Cerebellar cortex (tissue), 1 donor: ENCODE results near the gene HRG.
"Not testable (repeated sequence)": the region's sequence is repeated elsewhere in the genome, so short reads cannot be mapped to it uniquely, and the experiment has no call there.

Source experiments
- DNase-seq: peaks from one replicate; pipeline ENCODE4 v3.0.0-alpha.2; 2015; ENCODE audit warnings: low spot score

HRG gene

DNA sequence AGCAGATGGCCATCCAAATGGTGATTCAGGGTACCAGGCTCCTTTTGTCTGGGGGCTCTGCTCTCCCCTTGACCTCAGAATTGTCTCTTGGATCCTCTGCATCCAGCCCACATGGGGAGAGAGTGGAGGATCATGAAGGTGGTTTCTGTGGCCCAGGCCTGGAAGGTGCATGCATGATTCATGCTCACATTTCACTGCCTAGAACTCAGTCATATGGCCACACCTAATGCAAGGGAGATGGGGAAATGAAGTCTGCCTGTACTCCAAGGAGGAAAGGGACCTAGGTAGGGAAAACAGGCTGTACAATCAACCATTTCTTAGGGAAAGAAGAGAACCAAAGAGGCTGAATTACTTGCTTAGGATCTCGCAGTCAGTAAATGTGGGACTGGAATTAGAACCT, 15.1 kb downstream of the HRG start:
- no peak for DNase-seq

DNA sequence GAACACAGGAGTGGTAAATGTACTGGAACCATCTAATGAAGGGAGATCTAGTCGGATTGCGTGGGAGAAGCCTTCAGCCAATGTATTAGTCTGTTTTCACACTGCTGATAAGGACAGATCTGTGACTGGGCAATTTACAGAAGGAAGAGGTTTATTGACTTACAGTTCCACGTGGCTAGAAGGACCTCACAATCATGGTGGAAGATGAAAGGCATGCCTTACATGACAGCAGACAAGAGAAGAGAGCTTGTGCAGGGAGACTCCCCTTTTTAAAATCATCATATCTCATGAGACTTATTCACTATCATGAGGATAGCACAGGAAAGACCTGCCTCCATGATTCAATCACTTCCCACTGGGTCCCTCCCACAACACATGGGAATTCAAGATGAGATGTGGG, 17.0 kb downstream of the HRG start:
- DNase-seq = no peak

DNA sequence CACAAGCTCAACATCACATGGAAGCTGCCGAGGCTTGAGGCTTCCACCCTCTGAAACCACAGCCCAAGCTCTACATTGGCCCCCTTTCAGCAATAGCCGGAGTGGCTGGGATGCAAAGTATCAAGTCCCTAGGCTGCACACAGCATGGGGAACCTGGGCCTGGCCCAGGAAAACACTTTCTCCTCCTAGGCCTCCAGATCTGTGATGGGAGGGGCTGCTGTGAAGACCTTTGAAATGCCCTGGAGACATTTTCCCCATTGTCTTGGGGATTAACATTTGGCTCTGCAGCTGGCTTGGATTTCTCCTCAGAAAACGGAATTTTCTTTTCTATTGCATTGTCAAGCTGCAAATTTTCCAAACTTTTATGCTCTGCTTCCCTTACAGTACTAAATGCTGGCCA, 18.2 kb downstream of the HRG start:
- no peak for DNase-seq

DNA sequence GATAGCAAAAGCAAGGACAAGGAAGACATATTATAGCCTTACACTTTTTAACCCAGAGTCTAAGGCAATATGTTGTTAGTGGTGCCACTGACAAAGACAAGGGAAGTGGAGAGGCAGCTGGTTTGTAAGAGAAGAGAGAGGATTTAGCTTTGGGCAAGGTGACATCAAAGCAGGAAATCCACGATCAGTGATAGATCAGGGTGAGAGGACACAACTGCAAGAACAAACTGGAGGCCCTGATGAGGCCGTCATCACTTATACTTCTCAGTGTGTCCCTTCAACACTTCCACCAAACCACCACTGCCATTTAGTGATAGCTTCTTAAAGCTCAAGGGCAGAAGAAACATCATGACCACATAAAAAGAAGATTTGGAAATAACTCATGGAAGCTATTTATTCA, 20.7 kb downstream of the HRG start:
- DNase-seq = not testable (repeated sequence)

DNA sequence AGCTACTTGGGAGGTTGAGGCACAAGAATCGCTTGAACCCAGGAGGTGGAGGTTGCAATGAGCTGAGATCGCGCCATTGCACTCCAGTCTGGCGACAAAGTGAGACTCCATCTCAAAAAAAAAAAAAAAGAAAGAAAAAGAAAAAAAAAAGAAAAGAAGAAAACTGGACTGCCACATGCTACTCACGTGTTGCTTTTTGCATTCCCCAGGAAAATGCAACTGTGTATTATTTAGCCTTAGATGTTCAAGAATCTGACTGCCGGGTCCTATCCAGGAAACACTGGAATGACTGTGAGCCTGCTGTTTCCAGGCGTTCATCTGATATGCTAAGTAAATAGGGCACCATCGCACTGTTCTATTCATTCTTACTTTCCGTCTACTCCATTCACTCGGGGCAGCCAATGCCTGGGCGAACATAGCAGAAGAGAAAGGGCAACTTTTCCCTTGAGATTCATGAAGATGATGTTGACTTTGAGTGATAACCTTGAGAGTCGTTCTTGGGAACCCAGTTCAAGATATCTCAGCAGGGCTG, 21.4 kb downstream of the HRG start:
- DNase-seq = no peak

DNA sequence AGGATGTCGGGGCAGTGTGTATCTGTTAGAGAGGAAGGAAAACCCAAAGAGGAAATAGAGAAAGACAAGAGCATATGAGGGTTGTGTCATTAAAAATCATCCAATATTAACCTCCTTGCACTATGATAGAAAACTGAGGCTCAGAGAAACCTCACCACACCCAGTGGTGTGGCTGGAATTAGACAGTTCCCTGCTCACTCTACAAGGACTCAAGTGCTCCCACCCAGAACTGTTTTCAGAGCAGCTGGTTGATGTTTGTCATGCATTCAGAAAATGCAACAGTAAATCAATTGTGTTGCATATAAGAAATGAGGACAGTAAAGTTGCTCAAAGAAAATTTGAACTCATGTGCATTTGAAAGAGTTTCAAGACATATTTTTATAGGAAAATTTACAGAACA, 24.5 kb downstream of the HRG start:
- DNase-seq = not testable (repeated sequence)

DNA sequence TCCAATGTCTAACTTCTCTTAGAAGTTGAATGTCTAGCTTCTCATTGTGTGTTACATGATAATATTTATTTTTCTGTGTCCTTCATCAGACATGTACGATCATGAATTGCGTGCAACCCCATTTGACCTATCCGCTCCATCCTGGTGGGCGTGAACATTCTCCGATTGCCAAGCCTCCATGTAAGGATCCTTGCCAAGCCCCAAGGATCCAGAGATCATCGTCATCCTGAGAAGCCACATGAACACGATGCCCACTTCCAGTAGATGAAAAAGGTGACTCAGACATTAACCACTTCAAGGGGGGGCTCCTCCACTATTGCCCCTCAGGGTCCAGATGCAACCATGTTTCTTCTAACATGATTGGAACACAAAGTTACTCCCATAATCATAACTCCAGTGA, 25.9 kb downstream of the HRG start:
- no peak for DNase-seq

DNA sequence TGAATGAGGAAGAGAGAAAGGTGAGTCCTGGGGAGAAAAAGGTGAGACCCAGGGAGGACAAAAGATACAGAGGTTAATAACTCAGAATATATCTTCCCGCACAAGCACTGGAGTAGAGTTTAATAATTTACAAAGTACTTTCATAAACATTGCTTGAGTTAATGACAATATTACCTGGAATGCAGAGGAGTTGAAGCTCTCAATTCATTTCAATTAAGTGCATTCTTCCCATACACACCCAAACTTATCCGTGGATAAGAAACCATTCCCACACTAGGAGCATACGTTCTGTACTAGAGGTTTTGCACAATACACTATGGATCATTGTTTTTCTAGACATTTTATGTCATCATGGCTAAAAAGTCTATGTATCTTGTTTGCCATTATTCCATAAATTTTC, 28.0 kb downstream of the HRG start:
- no peak for DNase-seq

DNA sequence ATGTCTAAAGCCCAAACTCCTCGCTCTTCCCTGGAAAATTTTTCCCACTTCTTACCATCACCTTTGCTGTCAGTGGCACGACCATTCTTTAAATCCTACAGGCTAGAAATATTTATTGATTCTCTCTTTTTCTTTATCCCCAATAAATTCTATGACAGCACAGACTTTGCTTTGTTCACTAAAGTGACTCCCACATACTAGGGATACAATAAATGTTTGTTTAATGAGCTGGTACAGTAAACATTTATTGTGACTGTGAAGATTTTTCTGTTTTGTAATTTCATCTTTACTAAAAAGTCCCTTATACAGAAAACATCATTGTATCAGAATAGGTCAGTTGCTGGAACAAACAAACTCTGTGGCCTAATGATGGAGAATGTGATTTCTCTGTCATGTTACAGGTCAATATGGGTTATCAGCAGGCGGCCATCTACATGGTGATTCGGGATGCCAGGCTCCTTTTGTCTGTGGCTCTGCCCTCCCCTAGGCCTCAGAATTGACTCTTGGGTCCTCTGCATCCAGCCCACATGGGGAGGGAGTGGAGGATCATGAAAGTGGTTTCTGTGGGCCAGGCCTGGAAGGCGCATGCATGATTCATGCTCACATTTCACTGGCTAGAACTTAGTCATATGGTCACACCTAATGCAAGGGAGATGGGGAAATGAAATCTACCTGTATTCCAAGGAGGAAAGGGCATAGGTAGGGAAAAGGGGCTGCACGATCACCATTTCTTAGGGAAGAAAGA, 28.6 kb downstream of the HRG start:
- DNase-seq = no peak

DNA sequence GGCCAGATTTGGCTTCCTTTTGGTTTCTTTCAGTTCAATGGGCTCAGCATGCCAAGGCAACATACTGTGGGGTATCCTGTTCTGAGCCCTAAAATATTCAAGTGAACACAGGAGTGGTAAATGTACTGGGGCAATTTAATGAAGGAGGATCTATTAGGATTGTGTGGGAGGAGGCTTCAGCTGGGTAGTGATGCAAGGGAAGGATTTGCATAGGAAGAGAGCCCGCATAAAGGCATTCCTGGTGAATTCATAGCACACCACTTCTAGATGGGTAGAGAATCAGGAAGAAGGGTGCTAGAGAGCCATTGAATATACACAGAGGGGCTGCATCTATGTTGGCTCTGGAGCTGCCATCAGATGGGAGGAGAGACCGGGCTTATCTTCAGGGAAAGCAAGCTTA, 30.7 kb downstream of the HRG start:
- DNase-seq = no peak

DNA sequence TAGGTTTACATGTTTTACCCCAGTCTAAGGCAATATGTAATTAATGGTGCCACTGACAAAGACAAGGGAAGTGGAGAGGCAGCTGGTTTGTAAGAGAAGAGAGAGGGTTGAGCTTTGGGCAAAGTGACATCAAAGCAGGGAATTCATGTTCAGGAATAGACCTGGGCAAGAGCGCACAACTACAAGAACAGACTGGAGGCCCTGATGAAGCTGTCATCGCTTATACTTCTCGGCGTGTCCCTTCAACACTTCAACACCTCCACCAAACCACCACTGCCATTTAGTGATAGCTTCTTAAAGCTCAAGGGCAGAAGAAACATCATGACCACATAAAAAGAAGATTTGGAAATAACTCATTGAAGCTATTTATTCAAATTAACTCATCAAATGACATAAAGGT, 31.7 kb downstream of the HRG start:
- DNase-seq = no peak

DNA sequence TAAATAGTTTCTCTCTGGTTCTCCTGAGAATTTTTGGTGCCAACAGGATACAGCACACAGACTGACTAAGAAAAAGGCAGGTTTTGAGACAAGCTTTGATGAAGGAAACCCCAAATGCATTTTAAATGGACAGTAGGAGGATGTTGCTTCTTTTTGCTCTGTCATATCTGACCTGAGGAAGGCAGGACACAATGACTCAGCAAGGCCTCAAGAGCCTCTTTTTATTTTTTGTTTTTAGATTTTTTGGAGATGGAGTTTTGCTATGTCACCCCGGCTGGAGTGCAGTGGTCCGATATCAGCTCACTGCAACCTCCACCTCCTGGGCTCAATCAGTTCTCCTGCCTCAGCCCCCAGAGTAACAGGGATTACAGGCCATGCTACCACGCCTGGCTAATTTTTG, 34.5 kb downstream of the HRG start:
- no peak for DNase-seq

DNA sequence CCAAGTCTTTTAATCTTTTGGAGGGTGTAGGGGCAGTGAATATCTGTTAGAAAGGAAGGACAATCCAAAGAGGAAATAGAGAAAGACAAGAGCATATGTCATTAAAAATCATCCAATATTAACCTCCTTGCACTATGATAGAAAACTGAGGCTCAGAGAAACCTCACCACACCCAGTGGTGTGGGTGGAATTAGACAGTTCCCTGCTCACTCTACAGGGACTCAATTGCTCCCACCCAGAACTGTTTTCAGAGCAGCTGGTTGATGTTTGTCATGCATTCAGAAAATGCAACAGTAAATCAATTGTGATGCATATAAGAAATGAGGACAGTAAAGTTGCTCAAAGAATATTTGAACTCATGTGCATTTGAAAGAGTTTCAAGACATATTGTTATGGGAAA, 36.6 kb downstream of the HRG start:
- not testable (repeated sequence) for DNase-seq

DNA sequence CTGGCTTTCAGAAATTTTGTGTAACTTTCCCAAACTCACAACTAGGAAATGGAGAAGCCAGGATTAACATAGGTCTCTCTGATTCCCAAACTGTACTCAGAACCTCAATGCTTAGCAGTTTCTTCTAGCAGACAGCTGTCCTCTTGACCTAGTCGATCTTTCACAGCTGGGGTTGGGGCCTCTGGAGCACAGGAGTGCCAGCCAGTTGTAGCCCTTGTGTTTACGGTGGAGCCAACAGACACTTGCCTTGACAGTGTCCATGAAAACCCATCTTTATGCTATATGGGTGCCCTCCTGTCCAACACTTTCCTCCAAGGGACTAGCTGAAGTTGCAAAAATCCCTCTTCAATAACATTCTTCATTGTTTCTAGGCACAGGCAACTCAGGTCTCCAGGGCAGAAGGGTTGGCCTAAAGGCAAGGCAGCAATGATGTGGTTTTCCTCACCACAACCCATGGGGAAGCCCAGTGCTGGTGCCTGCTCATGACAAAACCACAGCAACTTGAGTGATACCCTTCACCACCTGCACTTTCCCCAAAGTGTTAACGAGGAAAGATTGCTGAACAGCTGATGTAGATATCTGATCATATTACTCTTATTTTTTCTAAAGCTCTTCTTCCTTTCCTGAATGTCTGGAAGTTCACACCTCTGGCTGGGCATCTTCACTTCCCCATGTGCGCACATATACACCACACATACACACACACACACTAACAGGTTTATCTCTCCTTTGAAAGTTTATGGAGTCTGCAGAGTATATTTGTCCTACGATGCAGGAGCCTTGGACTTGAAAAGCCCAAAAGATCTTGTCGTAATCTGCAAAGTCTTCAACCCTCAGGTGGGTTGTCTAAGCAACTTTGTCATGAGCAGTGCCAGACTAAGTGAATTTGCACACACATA, 40.3 kb downstream of the HRG start:
- no peak for DNase-seq

DNA sequence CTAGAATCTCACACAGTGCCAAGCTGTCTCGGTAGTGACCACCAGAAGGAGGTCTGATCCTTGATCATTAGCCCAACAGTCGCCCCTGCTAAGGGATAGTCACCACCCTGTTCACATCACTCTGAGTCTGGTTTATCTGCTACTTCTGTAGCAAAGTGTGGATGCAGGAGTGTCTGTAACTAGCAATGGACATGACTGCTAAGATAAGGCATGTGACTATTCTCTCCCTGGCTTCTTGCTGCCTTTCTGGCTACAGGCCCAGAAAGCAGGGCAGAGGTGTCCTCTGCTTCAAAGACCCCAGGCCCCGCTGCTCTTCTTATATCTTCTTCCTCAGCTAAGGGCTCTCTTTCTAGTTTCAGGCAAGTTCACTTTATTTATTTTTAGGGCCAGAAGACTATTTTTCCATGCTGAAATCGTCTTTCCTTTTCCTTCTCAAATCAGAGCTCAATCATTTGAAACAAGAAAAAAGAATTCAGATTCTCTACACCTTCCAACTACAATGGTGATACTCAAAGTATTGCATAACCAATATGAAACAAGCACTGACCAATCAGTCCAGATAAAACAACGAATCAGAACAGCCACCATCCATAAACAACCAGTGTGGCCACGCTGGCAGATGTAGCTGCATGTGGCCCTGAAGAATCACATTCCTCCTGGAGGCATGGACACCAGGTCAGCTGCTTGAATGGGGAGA, 43.3 kb downstream of the HRG start:
- DNase-seq = no peak

DNA sequence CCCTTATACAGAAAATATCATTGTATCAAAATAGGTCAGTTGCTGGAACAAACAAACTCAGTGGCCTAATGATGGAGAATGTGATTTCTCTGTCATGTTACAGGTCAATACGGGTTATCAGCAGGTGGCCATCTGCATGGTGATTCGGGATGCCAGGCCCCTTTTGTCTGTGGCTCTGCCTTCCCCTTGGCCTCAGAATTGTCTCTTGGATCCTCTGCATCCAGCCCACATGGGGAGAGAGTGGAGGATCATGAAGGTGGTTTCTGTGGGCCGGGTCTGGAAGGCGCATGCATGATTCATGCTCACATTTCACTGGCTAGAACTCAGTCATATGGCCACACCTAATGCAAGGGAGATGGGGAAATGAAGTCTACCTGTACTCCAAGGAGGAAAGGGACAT, 44.9 kb downstream of the HRG start:
- not testable (repeated sequence) for DNase-seq

DNA sequence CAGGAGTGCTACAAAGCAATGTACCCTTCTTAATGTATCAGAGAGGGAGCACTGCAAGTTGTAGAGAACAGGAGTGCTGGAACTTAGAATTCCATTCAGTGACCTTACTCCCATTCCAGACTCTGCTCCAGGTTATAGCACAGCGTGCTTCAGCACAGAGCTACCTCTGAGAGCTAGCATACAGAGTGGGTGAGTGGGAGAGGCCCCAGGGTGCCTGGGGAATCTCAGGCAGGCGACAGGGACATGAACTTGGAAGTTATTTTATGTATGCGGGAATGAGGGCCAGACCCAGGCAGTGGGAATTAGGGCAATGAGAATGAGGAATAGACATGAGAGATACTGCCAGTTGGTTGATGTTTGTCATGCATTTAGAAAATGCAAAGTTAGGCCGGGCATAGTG, 47.7 kb downstream of the HRG start:
- DNase-seq = no peak

DNA sequence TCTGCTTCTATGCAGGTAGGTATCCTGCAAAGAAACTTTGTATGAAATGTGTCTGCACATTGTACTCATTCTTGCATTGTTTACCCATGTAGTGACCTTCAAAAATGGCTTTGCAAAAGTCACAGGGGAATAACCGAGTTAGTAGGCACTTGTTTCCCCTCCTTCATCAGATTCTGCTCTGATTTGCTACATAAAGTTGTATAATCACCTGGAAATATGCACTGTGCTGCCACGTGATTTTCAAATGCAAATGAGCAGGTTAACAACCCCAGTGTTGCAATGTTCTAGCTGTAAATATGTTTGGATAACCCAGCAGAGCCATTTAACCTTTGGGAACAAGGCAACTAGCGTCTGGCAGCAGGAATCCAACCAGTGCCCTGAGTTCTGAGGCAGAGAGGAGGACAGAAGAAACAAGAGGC, 51.2 kb downstream of the HRG start, which contains the start of gene KNG1:
KNG1 (plus strand) TSS at position 321 of the 419 bp plus-strand sequence. CDS start 184 bp downstream, outside the sequence.
- DNase-seq = no peak

DNA sequence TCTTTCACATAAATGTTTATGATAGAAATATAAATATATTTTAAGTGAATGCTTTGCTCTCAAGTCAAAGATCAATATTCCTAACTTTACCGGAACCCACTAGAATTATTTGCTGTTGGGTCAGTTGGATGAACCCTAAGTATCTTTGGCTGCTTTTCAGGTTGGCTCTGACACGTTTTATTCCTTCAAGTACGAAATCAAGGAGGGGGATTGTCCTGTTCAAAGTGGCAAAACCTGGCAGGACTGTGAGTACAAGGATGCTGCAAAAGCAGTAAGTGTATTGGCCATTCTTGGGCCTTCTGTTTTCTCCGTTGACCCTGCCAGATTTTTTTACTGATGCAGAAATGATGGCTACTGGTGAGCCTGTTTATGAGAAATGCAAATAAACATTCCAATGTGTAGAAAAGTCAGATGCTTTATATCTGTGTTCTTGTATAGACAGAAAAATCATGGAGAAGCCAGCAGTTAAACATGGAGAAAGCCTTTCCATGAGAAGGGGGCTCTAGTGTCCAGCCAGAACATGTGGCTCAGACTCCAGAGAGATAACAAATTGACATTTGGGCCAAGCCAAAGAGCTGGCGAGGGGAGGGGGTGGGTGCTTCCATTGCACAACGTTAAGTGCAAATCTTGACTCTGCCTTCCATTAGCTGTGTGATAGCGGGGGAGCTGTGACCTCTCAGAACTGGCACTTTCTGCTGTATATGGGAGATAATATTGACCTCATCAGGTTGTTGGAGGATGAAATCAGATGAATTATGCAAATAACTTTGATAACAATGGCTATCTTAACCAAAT, 54.3 kb downstream of the HRG start:
- no peak for DNase-seq

DNA sequence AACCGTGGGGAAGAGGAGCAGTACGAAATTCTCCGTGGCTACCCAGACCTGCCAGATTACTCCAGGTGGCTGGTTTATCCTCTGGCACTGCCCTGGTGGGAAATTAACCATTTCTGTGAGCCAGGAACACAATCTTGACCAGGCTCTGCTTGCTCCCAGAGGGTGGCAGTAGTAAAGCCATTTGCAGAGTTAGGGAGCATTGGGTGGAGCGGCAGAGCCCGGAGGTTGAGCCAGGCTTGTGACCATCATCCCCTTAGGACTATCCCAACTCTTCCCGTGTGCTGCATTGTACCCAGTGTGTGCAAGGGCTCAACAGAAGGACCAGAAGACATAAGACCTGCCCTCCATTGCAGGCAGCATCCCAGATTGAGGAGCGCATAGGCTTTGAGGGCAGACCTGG, 56.6 kb downstream of the HRG start:
- DNase-seq = peak; percentile 23

DNA sequence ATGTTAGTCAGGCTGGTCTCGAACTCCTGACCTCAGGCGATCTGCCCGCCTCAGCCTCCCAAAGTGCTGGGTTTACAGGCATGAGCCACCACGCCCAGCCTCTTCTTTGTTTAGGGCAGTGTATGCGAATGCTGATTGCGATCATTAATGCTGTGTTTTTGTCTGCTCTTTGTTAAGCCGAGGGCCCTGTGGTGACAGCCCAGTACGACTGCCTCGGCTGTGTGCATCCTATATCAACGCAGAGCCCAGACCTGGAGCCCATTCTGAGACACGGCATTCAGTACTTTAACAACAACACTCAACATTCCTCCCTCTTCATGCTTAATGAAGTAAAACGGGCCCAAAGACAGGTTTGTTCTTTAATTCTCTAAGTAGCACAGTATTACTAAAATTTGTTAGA, 59.1 kb downstream of the HRG start:
- no peak for DNase-seq
